HG02973 (cell line): ENCODE data around the gene REG4.
"Not testable (repeated sequence)": the region's sequence is repeated elsewhere in the genome, so short reads cannot be mapped to it uniquely, and the experiment has no call there.

Experiments used
- ATAC-seq: cut with Tn5 transposase; IDR thresholded peaks from one replicate; pipeline ENCODE4 v1.9.1; 2021; ENCODE audit warnings: moderate library complexity; ENCODE audit not compliant: unreplicated experiment

REG4 gene

GRCh38 chr1:119808972-119809550 is 2.2 kb downstream of the REG4 start:
- ATAC-seq: no peak

- ATAC-seq: no peak
These were observed 2.8 kb downstream of the REG4 start for GRCh38 chr1:119808491-119808890.

GRCh38 chr1:119806489-119806888 is 4.8 kb downstream of the REG4 start:
- no peak for ATAC-seq

DNA sequence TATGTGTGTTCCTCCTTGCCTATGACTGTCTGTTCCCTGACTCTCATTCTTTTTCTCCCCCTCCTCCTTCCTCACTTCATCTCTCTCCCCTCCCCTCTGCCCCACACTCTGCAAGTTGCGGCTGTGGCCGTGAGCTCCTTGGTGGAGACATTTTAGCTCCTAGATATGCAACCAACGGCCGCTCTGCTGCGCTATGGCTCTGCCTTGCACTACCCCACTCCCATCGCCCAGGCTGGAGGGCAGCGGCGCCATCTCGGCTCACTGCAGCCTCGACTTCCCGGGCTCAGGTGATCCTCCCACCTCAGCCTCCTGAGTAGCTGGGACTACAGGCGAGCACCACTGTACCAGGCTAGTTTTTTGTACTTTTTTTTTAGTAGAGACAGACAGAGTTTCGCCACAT is 5.5 kb downstream of the REG4 start:
- no peak for ATAC-seq

GRCh38 chr1:119805247-119805646 is 6.0 kb downstream of the REG4 start:
- no peak for ATAC-seq

DNA sequence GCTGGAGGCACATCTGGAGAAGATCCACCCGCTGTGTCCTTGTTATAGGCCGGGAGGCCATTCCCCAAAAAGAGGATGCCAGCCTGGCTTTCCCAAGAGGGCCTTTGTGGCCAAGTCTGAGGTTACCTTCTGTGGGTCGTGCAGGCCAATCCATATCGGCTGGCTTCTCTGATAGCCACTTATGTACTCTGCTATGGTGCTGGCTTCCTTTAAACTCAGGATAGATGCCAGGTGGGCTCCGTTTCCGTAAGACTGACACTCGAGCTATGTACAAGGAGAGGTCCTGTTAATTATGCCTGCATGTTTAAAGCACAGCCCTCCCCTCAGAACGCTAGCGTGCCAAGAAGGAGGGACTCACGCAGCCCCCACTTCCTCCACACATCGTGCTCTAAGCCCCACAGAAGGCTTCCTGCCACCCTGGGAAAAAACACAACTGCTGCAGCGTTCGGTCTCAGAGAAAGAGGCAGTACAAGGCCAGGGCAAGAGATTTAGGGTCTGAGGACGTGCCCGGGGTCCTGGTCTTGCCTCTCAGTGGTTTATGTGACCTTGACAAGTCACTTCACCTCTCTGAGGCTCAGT is 11.6 kb downstream of the REG4 start:
- ATAC-seq: no peak

GRCh38 chr1:119799003-119799402 is 12.3 kb downstream of the REG4 start:
- no peak for ATAC-seq

DNA sequence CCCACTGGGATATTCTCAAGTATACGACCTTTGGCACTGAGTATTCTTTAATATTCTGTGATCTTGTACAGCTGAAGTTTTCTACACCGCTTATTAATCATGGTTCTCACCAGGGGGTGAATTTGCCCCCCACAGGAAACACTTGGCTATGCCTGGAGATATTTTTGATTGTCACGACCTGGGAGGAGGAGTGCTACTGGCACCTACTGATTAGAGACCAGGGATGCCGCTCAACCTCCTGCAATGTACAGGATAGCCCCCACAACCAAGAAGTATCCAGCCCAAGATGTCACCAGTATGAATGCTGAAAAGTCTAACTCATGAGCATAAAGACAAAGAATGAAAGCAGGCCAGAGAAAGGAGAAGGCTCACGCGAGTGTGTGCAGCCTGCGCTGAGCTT is 13.7 kb downstream of the REG4 start:
- ATAC-seq: no peak

DNA sequence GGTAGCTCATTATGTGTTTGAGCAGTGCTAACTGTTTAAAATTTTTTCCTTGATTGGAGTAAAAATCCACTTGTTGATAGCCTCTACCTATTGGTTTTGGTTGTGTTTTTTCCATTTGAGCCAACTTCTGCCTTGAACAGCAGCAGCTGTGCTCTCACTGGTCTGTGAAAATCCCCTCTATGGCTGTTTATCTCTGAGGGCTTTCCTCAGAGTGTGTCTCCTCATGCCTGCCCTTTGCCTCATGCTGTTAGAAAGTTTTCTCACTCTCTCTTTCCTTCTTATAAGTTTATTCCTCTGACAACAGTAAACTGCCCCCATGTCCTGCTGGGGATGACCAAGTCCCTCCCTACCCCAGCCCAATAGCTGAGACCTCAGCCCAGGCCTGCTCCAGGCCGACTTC is 14.1 kb downstream of the REG4 start:
- no peak for ATAC-seq

GRCh38 chr1:119795261-119796200 is 15.7 kb downstream of the REG4 start:
- no peak for ATAC-seq

DNA sequence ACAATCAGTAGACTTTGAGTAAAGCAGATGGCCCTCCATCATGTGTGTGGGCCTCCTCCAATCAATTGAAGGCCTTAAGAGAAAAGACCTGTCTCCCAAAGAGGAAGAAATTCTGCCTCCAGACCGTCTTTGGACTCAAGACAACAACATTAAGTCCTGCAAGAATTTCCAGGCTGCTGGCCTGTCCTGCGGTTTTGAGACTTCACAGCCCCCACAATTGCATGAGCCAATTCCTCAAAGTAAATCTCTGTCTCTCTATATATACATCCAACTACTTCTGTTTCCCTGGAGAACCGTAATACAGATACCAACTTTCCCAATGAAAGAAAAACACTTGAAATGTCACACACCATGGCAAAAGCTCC is 16.4 kb downstream of the REG4 start:
- ATAC-seq: no peak

GRCh38 chr1:119794230-119794875 is 16.9 kb downstream of the REG4 start:
- no peak for ATAC-seq

GRCh38 chr1:119791377-119791776 is 19.9 kb downstream of the REG4 start:
- ATAC-seq: no peak

GRCh38 chr1:119790451-119791198 is 20.6 kb downstream of the REG4 start:
- ATAC-seq: no peak

DNA sequence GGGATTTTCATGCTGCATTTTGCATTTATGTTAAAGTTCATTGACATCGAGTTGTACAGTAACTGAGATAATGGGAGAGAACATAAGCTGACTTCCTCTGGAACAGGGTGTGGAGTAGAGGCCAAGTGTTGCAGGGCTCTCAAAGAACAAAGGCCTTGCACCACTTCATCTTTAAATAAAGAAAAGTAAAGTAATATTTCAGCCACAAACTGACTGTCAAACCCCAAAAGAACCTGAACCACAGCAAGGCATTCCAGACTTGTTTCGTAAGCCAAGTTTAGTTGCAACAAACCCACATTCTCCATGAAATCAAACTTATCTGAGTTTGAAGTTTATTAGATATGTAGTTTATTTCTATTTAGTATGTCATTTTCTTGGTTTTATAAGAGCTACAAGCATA is 23.5 kb downstream of the REG4 start:
- no peak for ATAC-seq

- ATAC-seq: not testable (repeated sequence)
These were observed 24.7 kb downstream of the REG4 start for GRCh38 chr1:119786473-119787050.

- ATAC-seq: not testable (repeated sequence)
These were observed 25.2 kb downstream of the REG4 start for GRCh38 chr1:119786046-119786445.

DNA sequence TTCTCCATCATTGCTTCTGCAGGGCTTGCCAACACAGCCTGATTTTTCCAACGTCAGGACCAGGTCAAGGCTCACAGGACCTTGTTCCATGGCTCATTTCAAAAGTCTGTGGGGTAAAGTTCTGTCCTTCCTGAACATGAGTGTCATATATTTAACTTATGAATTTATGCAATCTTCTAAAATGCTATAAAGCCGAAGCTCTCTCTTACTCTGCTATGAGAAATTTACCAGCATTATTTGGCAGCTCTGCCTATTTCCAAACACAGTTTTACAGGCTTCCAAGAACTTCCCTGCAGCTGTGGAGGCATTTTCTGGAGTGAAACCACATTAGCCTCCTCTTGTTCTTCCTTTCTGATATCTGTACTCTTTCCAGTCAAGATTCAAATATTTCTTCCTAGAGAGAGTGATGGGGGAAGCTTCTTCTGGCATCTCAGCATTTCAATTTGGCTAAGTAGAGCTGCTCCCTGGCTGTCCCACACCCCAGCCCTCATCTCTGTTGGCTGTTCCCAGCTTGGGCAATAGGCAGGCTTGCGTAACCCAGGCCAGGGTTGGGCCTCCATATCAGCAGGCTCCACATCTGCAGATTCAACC is 27.0 kb downstream of the REG4 start:
- ATAC-seq: no peak

DNA sequence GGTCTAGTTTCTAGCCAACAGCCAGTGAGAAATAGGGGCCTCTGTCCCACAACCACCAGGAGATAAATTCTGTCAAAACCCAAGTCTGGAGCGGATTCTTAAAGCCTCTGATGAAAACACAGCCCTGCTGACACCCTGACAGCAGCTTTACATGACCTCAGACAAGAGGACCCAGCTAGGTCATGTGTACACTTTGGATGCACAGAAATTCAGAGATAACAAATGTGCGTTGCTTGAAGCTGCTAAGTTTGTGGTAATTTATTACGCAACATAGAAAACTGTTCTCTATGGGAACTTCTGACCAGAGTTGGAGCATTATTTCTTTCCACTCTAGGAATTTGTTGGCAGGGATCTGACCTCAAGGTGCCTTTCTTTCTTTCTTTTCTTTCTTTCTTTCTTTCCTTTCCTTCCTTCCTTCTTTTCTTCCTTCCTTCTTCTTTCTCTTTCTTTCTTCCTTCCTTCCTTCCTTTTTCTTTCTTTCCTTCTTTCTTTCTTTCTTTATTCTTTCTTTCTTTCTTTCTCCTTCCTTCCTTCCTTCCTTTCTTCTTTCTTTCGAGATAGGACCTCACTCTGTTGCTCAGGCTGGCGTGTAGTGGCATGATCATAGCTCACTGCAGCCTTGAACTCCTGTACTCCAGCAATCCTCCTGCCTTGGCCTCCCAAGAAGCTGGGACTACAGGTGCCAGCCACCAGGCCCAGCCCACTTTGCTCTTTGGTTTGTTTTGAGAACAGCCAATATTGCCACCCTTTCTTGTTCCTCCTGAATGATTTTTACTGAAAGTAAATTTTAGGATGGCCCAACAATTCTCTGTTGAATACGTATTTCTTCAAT is 27.7 kb downstream of the REG4 start:
- ATAC-seq: no peak
